Frontal cortex (tissue), 4 donors: ENCODE data around the gene ESRRB. TPM values are rescaled to one million over a fixed set of nuclear protein-coding genes. Genes with fewer than 3 reads are reported as not detected.

ENCODE experiments used
- DNase-seq, 2 donors: peaks; one replicate each; pipeline ENCODE4 v3.0.0; 2012; ENCODE audit warnings: low spot score in 2 of 2
- FAIRE-seq: peaks from 2 replicates; lab custom pipeline; 2012; peaks lifted over from hg19 to GRCh38; lab: Jason Lieb, UNC
- total RNA-seq: library from RNA; depleted of rRNA; stranded (reverse); fragments of >200 nt; gene quantifications from one replicate; pipeline ENCODE4 v1.2.3, GENCODE V29; 2014
- donor health status: control.
- donor health status: control.
- donor health status: control.

Gene ESRRB
- total RNA-seq, 1 donor from 2014 or later: under 0.01 TPM

DNA sequence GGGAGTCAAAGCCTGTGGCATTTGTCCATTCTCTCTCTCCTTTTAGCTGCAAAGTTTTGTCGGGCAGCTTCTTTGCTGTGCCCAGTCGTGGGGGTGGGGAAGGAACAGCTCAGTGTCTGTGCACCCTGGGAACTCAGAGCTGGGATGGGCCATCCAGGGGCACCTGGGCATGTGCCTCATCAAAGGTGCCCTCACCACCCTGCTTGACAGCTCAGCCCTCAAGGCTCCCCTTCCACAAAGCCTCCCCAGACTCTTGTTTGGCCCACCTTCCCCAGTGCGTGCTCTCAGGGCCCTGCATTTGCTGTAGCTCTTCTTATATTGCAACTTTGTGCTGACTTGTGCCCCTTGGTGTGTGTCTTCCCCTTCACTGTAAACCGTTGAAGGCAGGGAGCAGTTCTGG, 112.6 kb downstream of the ESRRB start:
- FAIRE-seq (no peak), DNase-seq (no peak)

- DNase-seq: no peak
- FAIRE-seq: no peak
These were observed 113.7 kb downstream of the ESRRB start for GRCh38 chr14:76489667-76490066.

DNA sequence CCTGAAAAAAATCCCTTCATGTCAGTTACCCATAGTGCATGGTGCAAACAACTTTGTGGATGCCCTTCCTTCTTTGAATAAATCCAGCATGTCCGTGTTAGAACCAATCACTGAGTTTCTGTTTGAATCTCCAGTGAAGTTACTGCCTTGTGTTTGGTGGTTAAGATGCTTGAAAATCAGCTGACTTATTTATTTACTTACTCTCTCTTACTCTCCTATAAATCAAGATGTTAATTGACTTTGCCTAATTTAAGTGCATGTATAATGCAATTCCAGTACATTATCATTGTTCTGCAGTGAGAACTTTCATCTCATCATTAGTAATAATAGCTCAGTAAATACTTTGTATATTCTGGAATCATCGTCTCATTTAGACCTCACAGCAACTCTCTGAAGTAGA, 114.2 kb downstream of the ESRRB start:
- no peak for FAIRE-seq
- no peak for DNase-seq

- no peak for DNase-seq
These were observed 114.8 kb downstream of the ESRRB start for GRCh38 chr14:76490735-76491134.

GRCh38 chr14:76491172-76491930, 115.4 kb downstream of the ESRRB start:
- DNase-seq (no peak), FAIRE-seq (no peak)

More at GRCh38 chr14:76490735-76491134, 114.8 kb downstream of the ESRRB start:
- no peak for FAIRE-seq

GRCh38 chr14:76495983-76496382, 120.0 kb downstream of the ESRRB start:
- DNase-seq (no peak), FAIRE-seq (no peak)

DNA sequence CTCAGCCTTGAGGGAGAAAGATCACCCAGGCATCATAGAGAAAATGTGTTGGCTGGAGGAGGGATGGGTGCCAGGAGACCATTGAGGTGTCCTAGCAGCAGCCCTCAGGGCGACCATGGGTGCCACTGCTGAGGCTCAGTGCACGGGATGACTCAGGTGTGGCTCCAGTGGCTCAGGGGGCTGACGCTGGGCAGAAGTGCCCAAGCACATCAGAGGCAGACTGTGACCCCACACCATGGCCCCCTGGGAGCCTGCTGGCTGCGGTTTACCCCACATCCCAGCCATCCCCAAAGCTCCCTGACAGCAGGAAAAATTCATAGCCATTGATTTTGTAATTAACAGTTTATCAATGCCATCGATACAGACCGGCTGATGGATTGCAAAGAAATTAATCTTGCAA, 120.7 kb downstream of the ESRRB start:
- DNase-seq (no peak), FAIRE-seq (no peak)

DNA sequence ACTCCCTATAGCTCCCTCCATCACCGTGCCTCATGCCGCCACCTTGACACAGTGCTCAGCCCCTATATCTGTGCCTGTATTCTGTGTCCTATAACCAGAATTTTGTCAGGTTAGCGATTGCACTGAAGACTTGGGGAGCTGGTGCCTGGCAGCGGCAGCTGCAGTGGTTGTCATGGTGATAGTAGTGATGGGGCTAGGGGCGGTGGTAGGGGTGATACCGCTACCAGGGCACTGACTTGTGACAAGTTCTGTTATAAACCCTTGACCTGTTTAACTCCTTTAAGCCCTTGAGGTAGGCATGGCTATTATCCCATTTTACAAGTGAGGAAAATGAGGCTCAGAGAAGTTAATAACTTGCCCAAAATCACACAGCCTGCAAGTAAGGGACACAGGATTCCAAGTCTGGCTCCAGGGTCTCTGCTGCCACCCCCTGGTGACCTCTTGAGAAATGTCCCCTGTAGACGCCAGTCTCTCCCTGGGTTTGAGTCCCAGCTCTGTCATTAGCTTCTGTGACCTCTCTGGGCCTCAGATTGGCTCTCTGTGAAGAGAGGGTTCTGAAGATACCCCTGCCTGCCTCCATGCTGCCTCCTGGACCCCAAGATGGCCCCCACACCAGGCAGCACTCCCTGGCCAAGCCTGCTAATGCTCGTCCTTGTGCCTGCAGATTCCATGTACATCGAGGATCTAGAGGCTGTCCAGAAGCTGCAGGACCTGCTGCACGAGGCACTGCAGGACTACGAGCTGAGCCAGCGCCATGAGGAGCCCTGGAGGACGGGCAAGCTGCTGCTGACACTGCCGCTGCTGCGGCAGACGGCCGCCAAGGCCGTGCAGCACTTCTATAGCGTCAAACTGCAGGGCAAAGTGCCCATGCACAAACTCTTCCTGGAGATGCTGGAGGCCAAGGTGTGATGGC, 121.9 kb downstream of the ESRRB start:
- DNase-seq (no peak), FAIRE-seq (no peak)

- FAIRE-seq (no peak), DNase-seq (no peak)
These were observed 122.6 kb downstream of the ESRRB start for GRCh38 chr14:76498463-76498935.

DNA sequence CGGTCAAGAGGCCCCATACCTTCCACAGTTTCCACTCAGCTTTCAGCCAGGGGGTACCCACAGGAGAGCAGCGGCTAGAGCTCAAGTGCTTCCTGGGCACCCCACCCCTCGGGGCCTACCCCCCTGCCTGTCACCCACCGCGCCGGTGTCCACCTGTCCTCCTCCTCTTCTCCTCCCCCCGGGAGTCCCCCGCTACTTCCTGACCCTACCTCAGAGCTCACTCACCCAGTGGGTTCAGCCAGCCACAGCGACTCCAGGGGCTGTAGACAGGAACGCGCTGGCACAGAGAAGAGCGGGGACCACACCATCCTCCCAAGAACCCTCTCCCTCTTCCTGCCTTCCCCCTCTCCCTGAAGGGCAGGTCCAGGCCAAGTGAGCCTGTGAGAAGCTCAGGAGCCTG, 123.0 kb downstream of the ESRRB start:
- FAIRE-seq: no peak
- DNase-seq: no peak

GRCh38 chr14:76499399-76499798, 123.5 kb downstream of the ESRRB start:
- no peak for FAIRE-seq

DNA sequence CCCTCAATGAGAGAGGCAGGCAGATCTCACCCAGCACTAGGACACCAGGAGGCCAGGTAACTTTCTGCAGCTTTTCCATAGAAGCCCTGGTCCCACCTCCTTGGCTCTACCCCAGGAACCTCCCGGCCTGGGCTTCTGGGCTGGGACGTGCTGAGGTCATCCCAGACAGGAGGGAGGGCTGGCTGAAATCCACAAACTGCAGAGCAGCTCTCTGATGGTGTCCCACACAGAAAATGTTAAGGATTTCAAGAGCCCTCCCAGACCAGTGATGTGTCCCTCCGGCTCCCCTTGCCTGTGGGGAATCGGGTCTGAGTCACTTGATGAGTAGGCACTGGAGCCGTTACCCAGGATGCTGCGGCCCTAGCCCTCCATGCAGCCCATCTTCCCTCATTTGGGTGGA, 124.1 kb downstream of the ESRRB start:
- no peak for DNase-seq
- FAIRE-seq: no peak

More at GRCh38 chr14:76499399-76499798, 123.5 kb downstream of the ESRRB start:
- DNase-seq: no peak

GRCh38 chr14:76500480-76500879, 124.5 kb downstream of the ESRRB start:
- FAIRE-seq: no peak
- DNase-seq: no peak

DNA sequence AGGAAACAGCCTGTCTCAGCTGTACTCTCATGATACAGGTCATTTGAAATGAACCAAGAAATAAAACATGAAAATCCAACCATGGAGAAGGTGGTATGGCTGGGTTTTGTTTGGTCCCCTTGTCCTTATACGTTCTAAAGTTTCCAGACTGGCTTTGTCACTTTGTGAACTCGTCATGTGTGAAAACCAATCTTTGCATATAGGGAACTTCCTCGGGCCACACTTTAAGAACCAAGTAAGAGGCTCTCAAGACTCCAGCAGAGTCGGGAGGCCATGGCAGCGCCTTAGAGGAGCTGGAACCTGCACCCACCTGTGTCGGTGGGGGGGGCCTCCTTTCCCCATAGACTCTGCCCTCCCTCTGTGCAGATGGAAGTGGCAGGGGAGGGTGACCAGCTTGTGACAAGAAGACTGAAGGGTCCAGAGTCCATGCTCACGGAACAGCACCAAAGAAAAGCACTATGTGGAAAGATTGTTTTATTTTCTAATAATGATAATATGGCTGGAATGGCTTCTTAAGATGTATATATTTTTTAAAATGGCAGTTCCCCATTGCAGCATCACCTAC, 125.3 kb downstream of the ESRRB start:
- FAIRE-seq: no peak

DNA sequence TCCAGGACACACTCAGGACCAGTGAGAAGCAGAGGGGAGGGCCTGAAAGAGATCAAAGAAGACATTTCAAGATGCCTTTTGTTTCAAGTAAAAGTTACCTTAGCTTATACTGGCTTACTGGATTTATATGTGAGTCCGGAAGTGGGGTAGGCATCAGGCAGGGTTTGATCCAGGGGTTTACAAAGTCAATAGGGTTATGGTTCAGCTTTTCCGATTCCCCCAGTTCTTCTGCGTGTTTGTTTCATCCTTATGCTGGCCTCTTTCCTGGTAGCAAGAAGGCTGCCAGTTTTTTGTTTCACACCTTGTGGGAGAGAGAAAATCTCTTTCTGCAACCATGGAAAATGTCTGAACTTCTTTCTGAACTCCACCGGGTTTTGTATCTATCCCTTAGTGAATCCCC, 126.3 kb downstream of the ESRRB start:
- DNase-seq: no peak
- no peak for FAIRE-seq

More for the DNA sequence above, 125.3 kb downstream of the ESRRB start:
- DNase-seq: no peak

- FAIRE-seq: no peak
- no peak for DNase-seq
These were observed 126.7 kb downstream of the ESRRB start for GRCh38 chr14:76502638-76503037.

- no peak for DNase-seq
- no peak for FAIRE-seq
These were observed 133.4 kb downstream of the ESRRB start for GRCh38 chr14:76509311-76509710.

GRCh38 chr14:76510181-76510580, 134.2 kb downstream of the ESRRB start:
- DNase-seq (no peak), FAIRE-seq (no peak)

DNA sequence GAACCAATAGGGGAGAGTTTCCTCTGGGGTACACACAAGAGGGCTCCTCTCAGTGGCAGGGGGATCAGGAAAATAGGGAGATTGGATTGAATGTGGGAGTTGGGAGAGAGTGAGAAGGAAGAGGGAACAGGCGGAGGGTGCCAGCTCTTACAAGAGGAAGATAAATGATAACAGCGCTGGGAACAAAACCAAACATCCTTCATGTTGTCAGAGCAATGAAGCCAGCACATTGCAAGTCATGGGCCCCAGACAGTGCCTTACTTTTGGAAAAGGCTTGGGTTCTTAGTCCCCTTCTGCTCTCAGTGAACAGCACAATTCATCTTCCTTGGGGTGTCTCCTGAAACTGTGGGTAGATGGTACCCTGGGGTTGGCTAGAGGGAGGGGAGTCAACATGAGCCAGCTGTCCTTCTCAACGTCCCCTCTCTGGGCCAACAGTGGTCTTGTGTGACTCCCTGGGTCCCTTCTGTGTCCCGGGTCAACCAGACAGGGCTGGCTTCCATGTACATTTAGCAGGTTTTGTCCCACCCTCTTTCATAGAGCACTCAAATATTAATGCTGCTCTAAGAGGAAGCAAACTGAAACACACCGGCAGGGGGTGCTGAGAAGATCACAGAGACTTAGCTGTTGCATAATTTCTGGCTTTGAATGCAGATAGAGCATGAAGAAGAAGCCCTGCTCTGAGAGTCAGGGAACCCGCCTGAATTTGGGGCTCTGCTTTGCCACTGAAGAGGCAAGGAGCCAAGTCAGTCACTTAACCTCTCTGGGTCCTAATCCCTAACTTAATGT, 138.5 kb downstream of the ESRRB start:
- DNase-seq (no peak), FAIRE-seq (no peak)

- FAIRE-seq: no peak
- no peak for DNase-seq
These were observed 140.9 kb downstream of the ESRRB start for GRCh38 chr14:76516884-76517283.
